ENCODE data around the gene INTS14.

DNA sequence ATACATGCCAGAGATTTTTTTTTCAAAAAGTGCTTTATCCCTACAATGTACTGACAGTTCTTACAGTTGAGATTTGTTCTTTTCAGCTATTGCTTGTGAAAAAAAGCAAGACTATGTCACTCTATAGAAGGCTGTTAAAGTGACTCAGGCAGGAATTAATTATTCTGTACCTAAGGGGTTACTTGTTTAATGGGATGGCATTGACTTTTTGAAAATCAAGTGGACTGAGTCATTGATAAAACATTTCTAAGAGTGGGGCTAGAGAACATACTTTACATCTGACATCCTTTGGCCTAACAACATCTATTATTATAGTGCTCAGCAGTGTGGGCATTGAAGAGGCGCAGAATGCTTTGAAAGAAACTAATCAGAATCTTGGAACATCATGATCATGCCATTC is 34.3 kb downstream of the INTS14 start:
- TF ChIP-seq MTA1 (IDR thresholded peaks at IDR 0.05; ENCODE audit: borderline replicate concordance) (no peak), SIX5 (IDR thresholded peaks at IDR 0.05; ENCODE audit: borderline replicate concordance in 1 of 2, insufficient read depth in 1 of 2, low read depth in 1 of 2, low read length in 2 of 2) (no peak), KDM5B (IDR thresholded peaks at IDR 0.05; ENCODE audit: insufficient replicate concordance, low read depth, low read length) (no peak), MYNN (IDR thresholded peaks at IDR 0.05) (no peak), MYNN (CRISPR knock-in tag; IDR thresholded peaks at IDR 0.05) (no peak), BACH1 (tag; IDR thresholded peaks at IDR 0.05) (no peak), RFX5 (IDR thresholded peaks at IDR 0.05; ENCODE audit: low read depth, low read length) (no peak), EGR1 (conservative IDR thresholded peaks at IDR 0.05) (no peak), LEF1 (IDR thresholded peaks at IDR 0.05) (no peak), JUND (IDR thresholded peaks at IDR 0.05; ENCODE audit: borderline replicate concordance, low read depth, low read length) (no peak), JUND (tag; IDR thresholded peaks at IDR 0.05; ENCODE audit: borderline replicate concordance, low read depth, low read length) (no peak)
- TF ChIP-seq, protein P1, sequence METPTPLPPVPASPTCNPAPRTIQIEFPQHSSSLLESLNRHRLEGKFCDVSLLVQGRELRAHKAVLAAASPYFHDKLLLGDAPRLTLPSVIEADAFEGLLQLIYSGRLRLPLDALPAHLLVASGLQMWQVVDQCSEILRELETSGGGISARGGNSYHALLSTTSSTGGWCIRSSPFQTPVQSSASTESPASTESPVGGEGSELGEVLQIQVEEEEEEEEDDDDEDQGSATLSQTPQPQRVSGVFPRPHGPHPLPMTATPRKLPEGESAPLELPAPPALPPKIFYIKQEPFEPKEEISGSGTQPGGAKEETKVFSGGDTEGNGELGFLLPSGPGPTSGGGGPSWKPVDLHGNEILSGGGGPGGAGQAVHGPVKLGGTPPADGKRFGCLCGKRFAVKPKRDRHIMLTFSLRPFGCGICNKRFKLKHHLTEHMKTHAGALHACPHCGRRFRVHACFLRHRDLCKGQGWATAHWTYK (CRISPR knock-in tag; IDR thresholded peaks at IDR 0.05) = no peak
- TF ChIP-seq, protein P2, sequence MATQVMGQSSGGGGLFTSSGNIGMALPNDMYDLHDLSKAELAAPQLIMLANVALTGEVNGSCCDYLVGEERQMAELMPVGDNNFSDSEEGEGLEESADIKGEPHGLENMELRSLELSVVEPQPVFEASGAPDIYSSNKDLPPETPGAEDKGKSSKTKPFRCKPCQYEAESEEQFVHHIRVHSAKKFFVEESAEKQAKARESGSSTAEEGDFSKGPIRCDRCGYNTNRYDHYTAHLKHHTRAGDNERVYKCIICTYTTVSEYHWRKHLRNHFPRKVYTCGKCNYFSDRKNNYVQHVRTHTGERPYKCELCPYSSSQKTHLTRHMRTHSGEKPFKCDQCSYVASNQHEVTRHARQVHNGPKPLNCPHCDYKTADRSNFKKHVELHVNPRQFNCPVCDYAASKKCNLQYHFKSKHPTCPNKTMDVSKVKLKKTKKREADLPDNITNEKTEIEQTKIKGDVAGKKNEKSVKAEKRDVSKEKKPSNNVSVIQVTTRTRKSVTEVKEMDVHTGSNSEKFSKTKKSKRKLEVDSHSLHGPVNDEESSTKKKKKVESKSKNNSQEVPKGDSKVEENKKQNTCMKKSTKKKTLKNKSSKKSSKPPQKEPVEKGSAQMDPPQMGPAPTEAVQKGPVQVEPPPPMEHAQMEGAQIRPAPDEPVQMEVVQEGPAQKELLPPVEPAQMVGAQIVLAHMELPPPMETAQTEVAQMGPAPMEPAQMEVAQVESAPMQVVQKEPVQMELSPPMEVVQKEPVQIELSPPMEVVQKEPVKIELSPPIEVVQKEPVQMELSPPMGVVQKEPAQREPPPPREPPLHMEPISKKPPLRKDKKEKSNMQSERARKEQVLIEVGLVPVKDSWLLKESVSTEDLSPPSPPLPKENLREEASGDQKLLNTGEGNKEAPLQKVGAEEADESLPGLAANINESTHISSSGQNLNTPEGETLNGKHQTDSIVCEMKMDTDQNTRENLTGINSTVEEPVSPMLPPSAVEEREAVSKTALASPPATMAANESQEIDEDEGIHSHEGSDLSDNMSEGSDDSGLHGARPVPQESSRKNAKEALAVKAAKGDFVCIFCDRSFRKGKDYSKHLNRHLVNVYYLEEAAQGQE (IDR thresholded peaks at IDR 0.05; ENCODE audit: borderline replicate concordance) = no peak
- TF ChIP-seq, protein P2 (CRISPR knock-in tag; IDR thresholded peaks at IDR 0.05; ENCODE audit: low read depth) = no peak
- TF ChIP-seq, protein P3, sequence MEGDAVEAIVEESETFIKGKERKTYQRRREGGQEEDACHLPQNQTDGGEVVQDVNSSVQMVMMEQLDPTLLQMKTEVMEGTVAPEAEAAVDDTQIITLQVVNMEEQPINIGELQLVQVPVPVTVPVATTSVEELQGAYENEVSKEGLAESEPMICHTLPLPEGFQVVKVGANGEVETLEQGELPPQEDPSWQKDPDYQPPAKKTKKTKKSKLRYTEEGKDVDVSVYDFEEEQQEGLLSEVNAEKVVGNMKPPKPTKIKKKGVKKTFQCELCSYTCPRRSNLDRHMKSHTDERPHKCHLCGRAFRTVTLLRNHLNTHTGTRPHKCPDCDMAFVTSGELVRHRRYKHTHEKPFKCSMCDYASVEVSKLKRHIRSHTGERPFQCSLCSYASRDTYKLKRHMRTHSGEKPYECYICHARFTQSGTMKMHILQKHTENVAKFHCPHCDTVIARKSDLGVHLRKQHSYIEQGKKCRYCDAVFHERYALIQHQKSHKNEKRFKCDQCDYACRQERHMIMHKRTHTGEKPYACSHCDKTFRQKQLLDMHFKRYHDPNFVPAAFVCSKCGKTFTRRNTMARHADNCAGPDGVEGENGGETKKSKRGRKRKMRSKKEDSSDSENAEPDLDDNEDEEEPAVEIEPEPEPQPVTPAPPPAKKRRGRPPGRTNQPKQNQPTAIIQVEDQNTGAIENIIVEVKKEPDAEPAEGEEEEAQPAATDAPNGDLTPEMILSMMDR (IDR thresholded peaks at IDR 0.05 in 2 of 3, conservative IDR thresholded peaks at IDR 0.05 in 1 of 3; ENCODE audit: insufficient read depth in 2 of 3, low read depth in 1 of 3, low read length in 3 of 3) = no peak
- TF ChIP-seq, protein P4, sequence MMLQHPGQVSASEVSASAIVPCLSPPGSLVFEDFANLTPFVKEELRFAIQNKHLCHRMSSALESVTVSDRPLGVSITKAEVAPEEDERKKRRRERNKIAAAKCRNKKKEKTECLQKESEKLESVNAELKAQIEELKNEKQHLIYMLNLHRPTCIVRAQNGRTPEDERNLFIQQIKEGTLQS (IDR thresholded peaks at IDR 0.05) = no peak
- TF ChIP-seq, protein P4 (CRISPR knock-in tag; conservative IDR thresholded peaks at IDR 0.05) = no peak
